Measurements from ENCODE around the gene PRKN. TPM values are rescaled to one million over a fixed set of nuclear protein-coding genes. Genes with fewer than 3 reads are reported as not detected.

PRKN gene
- total RNA-seq, 1 donor from 2014 or later = 2.8 TPM

GRCh38 chr6:161575523-161576254 lies 1151.9 kb downstream of the PRKN start:
- H3K27me3 Mint-ChIP-seq (ENCODE audit: insufficient read depth, low read depth) = peaks cover 3% of the 10 kb centered on the region
- no peak overlapping the region for H3K4me3 Mint-ChIP-seq
- Histone ChIP-seq H3K9me3 (ENCODE audit: low read depth) (no peaks in the 10 kb centered on the region), H4K20me1 (ENCODE audit: low read depth) (no peaks in the 10 kb centered on the region), H3K79me2 (ENCODE audit: low read depth) (no peaks in the 10 kb centered on the region), H2AFZ (replicated peaks) (peak overlapping the region; percentile 12), H3K9ac (no peak overlapping the region), H3K4me1 (peaks cover 21% of the 10 kb centered on the region), H3K4me2 (peak overlapping the region; percentile 27), H3K36me3 (no peaks in the 10 kb centered on the region), H3K4me3 (no peak overlapping the region), H3K27ac (no peak overlapping the region), H3K27me3 (no peaks in the 10 kb centered on the region), H3F3A (ENCODE audit: low read depth) (no peaks in the 10 kb centered on the region)
- peaks cover 5% of the 10 kb centered on the region for H3K9me3 Mint-ChIP-seq
- TF ChIP-seq EZH2 (IDR thresholded peaks at IDR 0.05) (no peak), CTCF (IDR thresholded peaks at IDR 0.05) (no peak), EZH2phosphoT487 (IDR thresholded peaks at IDR 0.05) (no peak)
- H3K27ac Mint-ChIP-seq = peak overlapping the region; percentile 30
- peaks cover 24% of the 10 kb centered on the region for H3K4me1 Mint-ChIP-seq
- peak; percentile 68 for DNase-seq (ENCODE audit: low spot score)
- H3K36me3 Mint-ChIP-seq = peaks cover 3% of the 10 kb centered on the region

- peaks cover 3% of the 10 kb centered on the region for H3K36me3 Mint-ChIP-seq
- TF ChIP-seq EZH2 (IDR thresholded peaks at IDR 0.05) (no peak), CTCF (IDR thresholded peaks at IDR 0.05) (no peak), EZH2phosphoT487 (IDR thresholded peaks at IDR 0.05) (no peak)
These were observed 1158.6 kb downstream of the PRKN start for GRCh38 chr6:161568885-161569456.

GRCh38 chr6:161564952-161565351 lies 1162.6 kb downstream of the PRKN start:
- Mint-ChIP-seq H3K36me3 (no peaks in the 10 kb centered on the region), H3K4me3 (no peak overlapping the region), H3K4me1 (no peaks in the 10 kb centered on the region), H3K27me3 (ENCODE audit: insufficient read depth, low read depth) (no peaks in the 10 kb centered on the region), H3K9me3 (no peaks in the 10 kb centered on the region), H3K27ac (no peak overlapping the region)
- Histone ChIP-seq H3K79me2 (ENCODE audit: low read depth) (no peaks in the 10 kb centered on the region), H3K4me2 (no peak overlapping the region), H3K27me3 (no peaks in the 10 kb centered on the region), H2AFZ (replicated peaks) (no peak overlapping the region), H3K4me3 (no peak overlapping the region), H3K27ac (no peak overlapping the region), H3K9me3 (ENCODE audit: low read depth) (no peaks in the 10 kb centered on the region), H3K36me3 (no peaks in the 10 kb centered on the region), H4K20me1 (ENCODE audit: low read depth) (no peaks in the 10 kb centered on the region), H3K4me1 (no peaks in the 10 kb centered on the region), H3K9ac (no peak overlapping the region), H3F3A (ENCODE audit: low read depth) (no peaks in the 10 kb centered on the region)
- DNase-seq (ENCODE audit: low spot score) = no peak
- TF ChIP-seq CTCF (IDR thresholded peaks at IDR 0.05) = no peak
- TF ChIP-seq EZH2phosphoT487 (IDR thresholded peaks at IDR 0.05) = no peak
- no peak for TF ChIP-seq EZH2 (IDR thresholded peaks at IDR 0.05)

More at GRCh38 chr6:161568885-161569456, 1158.6 kb downstream of the PRKN start:
- Mint-ChIP-seq H3K27ac (no peak overlapping the region), H3K4me1 (no peaks in the 10 kb centered on the region), H3K9me3 (peaks cover 5% of the 10 kb centered on the region), H3K27me3 (ENCODE audit: insufficient read depth, low read depth) (peaks cover 2% of the 10 kb centered on the region), H3K4me3 (no peak overlapping the region)
- Histone ChIP-seq H4K20me1 (ENCODE audit: low read depth) (no peaks in the 10 kb centered on the region), H3K4me2 (no peak overlapping the region), H3K9ac (no peak overlapping the region), H3K79me2 (ENCODE audit: low read depth) (no peaks in the 10 kb centered on the region), H3K27me3 (no peaks in the 10 kb centered on the region), H3K36me3 (no peaks in the 10 kb centered on the region), H3K9me3 (ENCODE audit: low read depth) (no peaks in the 10 kb centered on the region), H3K4me3 (no peak overlapping the region), H3K4me1 (no peaks in the 10 kb centered on the region), H2AFZ (replicated peaks) (no peak overlapping the region), H3K27ac (no peak overlapping the region), H3F3A (ENCODE audit: low read depth) (no peaks in the 10 kb centered on the region)
- no peak for DNase-seq (ENCODE audit: low spot score)

Data from neural progenitor cell (in vitro differentiated cells).